ENCODE measurements around the gene SLC44A3. TPM values are rescaled to one million over a fixed set of nuclear protein-coding genes. Genes with fewer than 3 reads are reported as not detected.

SLC44A3 gene
- total and polyA plus RNA-seq, 8 donors = 3.1 to 80.3 (median 12.0) TPM; not detected in 1

DNA sequence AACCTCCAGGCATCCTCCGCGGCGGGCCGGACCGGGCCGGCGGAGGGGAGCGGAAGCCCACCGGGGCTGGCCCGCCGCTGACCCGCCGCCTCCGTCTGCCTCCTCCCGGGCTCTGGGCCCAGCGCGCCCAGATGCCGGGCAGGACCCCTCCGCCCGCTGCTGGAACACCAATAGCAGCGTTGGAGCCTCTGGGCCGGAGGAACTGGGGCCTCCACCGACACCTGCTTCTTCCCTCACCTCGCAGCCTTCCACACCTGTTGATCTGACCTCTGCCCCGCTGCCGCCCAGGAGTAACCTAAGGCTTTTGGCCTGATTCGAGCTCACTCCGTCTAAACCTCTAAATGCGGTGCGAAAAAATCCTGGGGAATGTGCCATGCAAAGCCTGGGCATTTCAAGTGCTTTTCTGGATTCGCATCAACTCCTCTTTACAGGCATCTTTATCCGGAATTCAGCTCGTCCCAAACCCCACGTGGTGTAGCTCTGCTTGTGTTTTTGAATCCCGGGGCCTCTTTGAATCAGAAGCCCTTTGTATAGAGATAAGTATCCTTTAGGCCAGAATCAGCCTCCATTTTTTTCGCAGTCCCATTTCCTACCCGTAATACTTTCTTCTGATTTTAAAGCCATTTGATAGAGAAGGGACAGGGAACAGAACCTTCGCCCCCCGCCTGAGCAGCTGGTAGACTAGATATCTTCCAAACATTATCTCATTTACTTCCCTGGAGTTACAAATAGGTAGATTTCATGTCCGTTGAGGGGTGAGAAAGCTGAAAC lies 107.4 kb downstream of the SLC44A3 start:
- peak overlapping the region; percentile 60 to 91 (median 76) for H3K4me3 ChIP-seq
- intact Hi-C loops (cut with DNase I; ENCODE audit: low total_unique reads) = no loop called here
- H3K4me1 ChIP-seq = peaks cover 33 to 65% (median 50%) of the 10 kb centered on the region in 4 donors
- peak overlapping the region; percentile 95 to 99 (median 98) for H3K27ac ChIP-seq
- peaks cover 0 to 8% (median 4%) of the 10 kb centered on the region in 4 donors for H3K36me3 ChIP-seq
- no peaks in the 10 kb centered on the region for H3K9me3 ChIP-seq
- H3K27me3 ChIP-seq = peaks cover 0 to 21% (median 9%) of the 10 kb centered on the region in 3 donors
- DNase-seq = no peak
- WGBS, 5 donors = 7 to 19% (median 8%) methylated on average over 21 to 40 of the region's 40 CpGs
- TF ChIP-seq POLR2AphosphoS5 (IDR thresholded peaks at IDR 0.05) (no peak), EP300 (IDR thresholded peaks at IDR 0.05) (no peak), POLR2A (IDR thresholded peaks at IDR 0.05) (no peak), CTCF (IDR thresholded peaks at IDR 0.05) (no peak)

DNA sequence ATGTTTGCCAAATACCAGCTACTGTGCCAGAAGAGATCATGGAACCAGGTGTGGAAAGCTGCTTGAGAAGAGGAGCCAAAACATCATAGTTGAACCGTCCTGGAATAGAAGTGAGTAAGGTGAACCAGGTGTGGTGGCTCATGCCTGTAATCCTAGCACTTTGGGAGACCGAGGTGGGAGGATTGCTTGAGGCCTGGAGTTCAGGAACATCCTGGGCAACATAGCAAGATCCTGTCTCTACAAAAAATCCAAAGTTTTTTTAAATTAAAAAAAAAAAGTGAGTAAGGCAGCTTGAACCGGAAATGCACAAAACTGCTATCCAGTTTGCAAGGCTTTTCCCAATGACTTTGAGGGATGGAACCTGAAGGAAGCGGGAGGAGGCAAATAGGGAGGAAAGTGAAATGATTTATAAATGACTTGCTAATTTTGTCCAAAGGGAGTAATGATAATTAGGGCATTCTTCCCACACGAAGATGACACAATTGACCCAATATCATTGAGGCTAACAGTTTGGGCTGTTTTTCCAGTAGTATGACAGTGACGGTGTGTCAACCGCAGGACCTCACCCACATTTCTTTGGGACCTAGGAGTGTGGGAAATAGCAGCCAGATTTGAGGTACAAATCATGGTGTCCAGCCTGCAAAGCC lies 108.3 kb downstream of the SLC44A3 start:
- intact Hi-C loops (cut with DNase I; ENCODE audit: low total_unique reads) = no loop called here
- WGBS, 5 donors = 69 to 78% (median 72%) methylated on average over 7 of the region's 7 CpGs
- TF ChIP-seq POLR2A (IDR thresholded peaks at IDR 0.05) (no peak), EP300 (IDR thresholded peaks at IDR 0.05) (no peak), CTCF (IDR thresholded peaks at IDR 0.05) (no peak), POLR2AphosphoS5 (IDR thresholded peaks at IDR 0.05) (no peak)

DNA sequence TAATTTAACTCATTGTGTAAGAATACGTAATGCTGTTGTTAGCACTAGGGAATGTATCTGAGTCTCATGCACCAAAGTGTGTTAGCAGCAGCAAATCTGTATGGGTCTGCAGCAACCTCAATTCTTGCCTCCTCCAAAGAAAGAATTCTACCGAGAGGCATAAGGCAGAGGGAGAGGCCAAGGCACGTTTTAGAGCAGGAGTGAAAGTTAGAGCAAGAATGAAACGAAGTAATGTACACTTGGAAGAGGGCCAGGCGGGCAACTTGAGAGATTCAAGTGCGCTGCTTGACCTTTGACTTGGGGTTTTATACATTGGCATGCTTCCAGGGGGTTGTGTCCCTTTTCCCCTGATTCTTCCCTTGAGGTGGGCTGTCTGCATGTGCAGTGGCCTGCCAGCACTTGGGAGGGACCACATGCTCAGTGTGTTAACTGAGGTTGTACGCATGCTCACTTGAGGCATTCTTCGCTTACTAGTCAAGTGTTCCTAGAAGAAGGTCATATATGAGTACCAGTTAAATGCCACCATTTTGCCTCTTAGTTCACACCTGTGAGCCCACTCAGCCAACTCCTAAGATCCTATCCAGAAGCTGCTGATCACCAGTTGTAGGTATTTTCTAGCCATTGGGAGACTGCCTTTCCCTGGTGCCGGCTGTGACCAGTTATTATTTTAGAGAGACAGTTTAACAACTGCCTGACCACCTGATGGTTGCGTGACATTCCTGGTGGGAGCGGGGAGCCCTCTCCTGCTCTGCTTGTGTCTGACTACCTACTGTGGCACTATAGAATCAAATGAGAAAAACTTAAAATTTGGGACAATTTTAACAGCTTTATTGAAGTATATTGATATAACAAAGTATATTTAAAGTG lies 109.4 kb downstream of the SLC44A3 start:
- no peak for DNase-seq
- H3K4me1 ChIP-seq = peaks cover 25 to 46% (median 39%) of the 10 kb centered on the region in 4 donors
- intact Hi-C loops (cut with DNase I; ENCODE audit: low total_unique reads) = no loop called here
- H3K9me3 ChIP-seq = no peaks in the 10 kb centered on the region
- H3K27me3 ChIP-seq = peaks cover 0 to 21% (median 9%) of the 10 kb centered on the region in 3 donors
- H3K4me3 ChIP-seq = peak overlapping the region; percentile 60 to 91 (median 76)
- 54 to 64% (median 59%) methylated on average over 11 of the region's 11 CpGs for WGBS, 5 donors
- peaks cover 0 to 19% (median 11%) of the 10 kb centered on the region in 4 donors for H3K36me3 ChIP-seq
- TF ChIP-seq CTCF (IDR thresholded peaks at IDR 0.05) (no peak), POLR2AphosphoS5 (IDR thresholded peaks at IDR 0.05) (no peak), EP300 (IDR thresholded peaks at IDR 0.05) (no peak), POLR2A (IDR thresholded peaks at IDR 0.05) (no peak)
- peak overlapping the region in 4 of 5 donors; percentile 95 to 99 (median 98) for H3K27ac ChIP-seq

More for the DNA sequence above, 108.3 kb downstream of the SLC44A3 start:
- peaks cover 33 to 57% (median 49%) of the 10 kb centered on the region in 4 donors for H3K4me1 ChIP-seq
- no peaks in the 10 kb centered on the region for H3K9me3 ChIP-seq
- H3K4me3 ChIP-seq = peak overlapping the region; percentile 60 to 91 (median 76)
- H3K27me3 ChIP-seq = peaks cover 0 to 21% (median 9%) of the 10 kb centered on the region in 3 donors
- no peak for DNase-seq
- H3K36me3 ChIP-seq = peaks cover 0 to 16% (median 10%) of the 10 kb centered on the region in 4 donors
- peak overlapping the region; percentile 95 to 99 (median 98) for H3K27ac ChIP-seq

Data from stomach (tissue), 9 donors.